ENCODE measurements around the gene KDELR3. TPM values are rescaled to one million over a fixed set of nuclear protein-coding genes. Genes with fewer than 3 reads are reported as not detected.

KDELR3 gene
- total and polyA plus RNA-seq, 10 of the 15 experiments (the other 5 are each of a cell fraction or from before 2014, with no cell fraction given) = 0.15 to 0.98 (median 0.25) TPM; not detected in 1

DNA sequence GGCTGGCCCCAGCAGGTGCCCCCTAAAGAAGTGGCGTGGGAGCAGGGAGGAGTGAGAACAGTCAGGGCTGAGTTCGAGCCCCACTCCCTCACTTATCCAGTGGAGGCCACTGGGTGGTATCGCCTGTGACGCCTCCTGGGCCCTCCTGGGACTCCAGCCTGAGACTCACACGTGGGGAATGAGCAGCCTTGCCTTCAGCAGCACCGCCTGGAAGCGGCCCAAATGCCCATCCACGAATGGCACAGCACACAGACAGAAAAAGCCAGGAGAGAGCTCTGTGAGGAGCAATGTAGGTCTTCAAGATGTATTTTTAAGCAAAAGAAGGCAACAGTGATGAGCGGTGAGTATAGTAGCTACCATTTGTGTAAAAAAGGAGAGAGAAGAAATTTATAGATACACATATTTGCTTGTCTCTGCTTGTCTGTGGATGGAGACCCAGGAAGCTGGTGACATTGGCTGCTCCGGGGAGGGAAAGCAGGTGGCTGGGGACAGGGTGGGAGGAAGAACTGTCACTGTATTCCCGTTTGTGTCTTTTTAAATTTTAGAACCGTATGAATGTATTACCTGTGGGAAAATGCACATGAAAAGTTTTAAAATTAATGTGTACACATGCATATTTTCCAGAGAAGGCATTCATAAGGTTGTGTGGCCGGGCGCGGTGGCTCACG lies 26.1 kb upstream of the KDELR3 start:
- ChIA-PET CTCF (no interaction called here), RAD21 (ENCODE audit: unreplicated experiment) (no interaction called here), SMC1A (ENCODE audit: uncharacterized antibody, unreplicated experiment) (interaction anchor here (0.7 kb wide), 1 partner anchor 55 kb away, joined by 3 read pairs; no protein-coding TSS in a partner anchor), POLR2A (interaction anchor here (0.6 kb wide), 1 partner anchor 769 kb away, joined by 6 read pairs; no protein-coding TSS in a partner anchor)
- H3K36me3 ChIP-seq (ENCODE audit: control insufficient read depth in 2 of 2, insufficient read depth in 2 of 2, low read length in 1 of 2) = no peaks in the 10 kb centered on the region
- no peak overlapping the region for H3K9ac ChIP-seq (ENCODE audit: control insufficient read depth, insufficient read depth, low read length)
- no peaks in the 10 kb centered on the region for H3K79me2 ChIP-seq (ENCODE audit: control insufficient read depth, insufficient read depth, low read length)
- WGBS (ENCODE audit: insufficient coverage, insufficient replicate concordance, low lambda C conversion rate, missing lambda C conversion rate) = 36% methylated on average over 16 of the region's 16 CpGs
- ATAC-seq (no peak), DNase-seq (ENCODE audit: low read depth, low spot score) (no peak), FAIRE-seq (no peak)
- intact Hi-C loops (cut with micrococcal nuclease; ENCODE audit: unreplicated experiment) (no loop called here), in situ Hi-C loops (cut with MboI) (no loop called here)
- TF ChIP-seq ZBED1 (IDR thresholded peaks at IDR 0.05; ENCODE audit: borderline replicate concordance) (no peak), FOXK2 (IDR thresholded peaks at IDR 0.05) (no peak), SUPT20H (IDR thresholded peaks at IDR 0.05; ENCODE audit: borderline replicate concordance, control insufficient read depth, low read depth, low read length) (no peak), YBX1 (IDR thresholded peaks at IDR 0.05) (no peak), EZH2 (IDR thresholded peaks at IDR 0.05; ENCODE audit: borderline replicate concordance, control insufficient read depth, low read depth, low read length) (no peak), ASH2L (IDR thresholded peaks at IDR 0.05; ENCODE audit: borderline replicate concordance, low read depth) (no peak), PML (IDR thresholded peaks at IDR 0.05; ENCODE audit: low read length) (no peak), BHLHE40 (IDR thresholded peaks at IDR 0.05; ENCODE audit: borderline replicate concordance in 1 of 2, low read depth in 2 of 2, low read length in 1 of 2) (no peak), CREB1 (IDR thresholded peaks at IDR 0.05; ENCODE audit: low read depth) (no peak), PAX5 (IDR thresholded peaks at IDR 0.05; ENCODE audit: borderline replicate concordance, low read depth, low read length) (no peak), SREBF1 (IDR thresholded peaks at IDR 0.05; ENCODE audit: low read length) (no peak)
- TF ChIP-seq, protein P1, sequence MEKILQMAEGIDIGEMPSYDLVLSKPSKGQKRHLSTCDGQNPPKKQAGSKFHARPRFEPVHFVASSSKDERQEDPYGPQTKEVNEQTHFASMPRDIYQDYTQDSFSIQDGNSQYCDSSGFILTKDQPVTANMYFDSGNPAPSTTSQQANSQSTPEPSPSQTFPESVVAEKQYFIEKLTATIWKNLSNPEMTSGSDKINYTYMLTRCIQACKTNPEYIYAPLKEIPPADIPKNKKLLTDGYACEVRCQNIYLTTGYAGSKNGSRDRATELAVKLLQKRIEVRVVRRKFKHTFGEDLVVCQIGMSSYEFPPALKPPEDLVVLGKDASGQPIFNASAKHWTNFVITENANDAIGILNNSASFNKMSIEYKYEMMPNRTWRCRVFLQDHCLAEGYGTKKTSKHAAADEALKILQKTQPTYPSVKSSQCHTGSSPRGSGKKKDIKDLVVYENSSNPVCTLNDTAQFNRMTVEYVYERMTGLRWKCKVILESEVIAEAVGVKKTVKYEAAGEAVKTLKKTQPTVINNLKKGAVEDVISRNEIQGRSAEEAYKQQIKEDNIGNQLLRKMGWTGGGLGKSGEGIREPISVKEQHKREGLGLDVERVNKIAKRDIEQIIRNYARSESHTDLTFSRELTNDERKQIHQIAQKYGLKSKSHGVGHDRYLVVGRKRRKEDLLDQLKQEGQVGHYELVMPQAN (conservative IDR thresholded peaks at IDR 0.05) = no peak
- TF ChIP-seq, protein P2, sequence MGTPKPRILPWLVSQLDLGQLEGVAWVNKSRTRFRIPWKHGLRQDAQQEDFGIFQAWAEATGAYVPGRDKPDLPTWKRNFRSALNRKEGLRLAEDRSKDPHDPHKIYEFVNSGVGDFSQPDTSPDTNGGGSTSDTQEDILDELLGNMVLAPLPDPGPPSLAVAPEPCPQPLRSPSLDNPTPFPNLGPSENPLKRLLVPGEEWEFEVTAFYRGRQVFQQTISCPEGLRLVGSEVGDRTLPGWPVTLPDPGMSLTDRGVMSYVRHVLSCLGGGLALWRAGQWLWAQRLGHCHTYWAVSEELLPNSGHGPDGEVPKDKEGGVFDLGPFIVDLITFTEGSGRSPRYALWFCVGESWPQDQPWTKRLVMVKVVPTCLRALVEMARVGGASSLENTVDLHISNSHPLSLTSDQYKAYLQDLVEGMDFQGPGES (IDR thresholded peaks at IDR 0.05) = no peak
- H2AFZ ChIP-seq (ENCODE audit: control insufficient read depth, low read depth, low read length) = no peak overlapping the region
- H3K4me1 ChIP-seq (ENCODE audit: control insufficient read depth, insufficient read depth, low read length) = no peaks in the 10 kb centered on the region
- H3K4me2 ChIP-seq (ENCODE audit: control insufficient read depth, insufficient read depth) = no peak overlapping the region
- no peak overlapping the region for H3K4me3 ChIP-seq
- no peaks in the 10 kb centered on the region for H3K9me3 ChIP-seq (replicated peaks; ENCODE audit: control insufficient read depth, insufficient read depth, low read length)
- no peak overlapping the region for H3K27ac ChIP-seq (ENCODE audit: control insufficient read depth, insufficient read depth)
- peaks cover 0 to 2% of the 10 kb centered on the region in 2 experiments; a peak in 3 of 4 replicates for H3K27me3 ChIP-seq (replicated peaks in 1 of 2; ENCODE audit: control insufficient read depth in 2 of 2, insufficient read depth in 2 of 2, low read length in 1 of 2)
- BruUV-seq (replicated peaks) = no TSS peak
- no peaks in the 10 kb centered on the region for H4K20me1 ChIP-seq (ENCODE audit: control insufficient read depth, insufficient read depth)
